KG1 (cell line): ENCODE measurements around the gene RAF1.
"Not testable (repeated sequence)": the region's sequence is repeated elsewhere in the genome, so short reads cannot be mapped to it uniquely, and the experiment has no call there.

Experiments
- DNase-seq: peaks from one replicate; lab custom pipeline; 2025; lab: John Stamatoyannopoulos, UW

Gene RAF1

DNA sequence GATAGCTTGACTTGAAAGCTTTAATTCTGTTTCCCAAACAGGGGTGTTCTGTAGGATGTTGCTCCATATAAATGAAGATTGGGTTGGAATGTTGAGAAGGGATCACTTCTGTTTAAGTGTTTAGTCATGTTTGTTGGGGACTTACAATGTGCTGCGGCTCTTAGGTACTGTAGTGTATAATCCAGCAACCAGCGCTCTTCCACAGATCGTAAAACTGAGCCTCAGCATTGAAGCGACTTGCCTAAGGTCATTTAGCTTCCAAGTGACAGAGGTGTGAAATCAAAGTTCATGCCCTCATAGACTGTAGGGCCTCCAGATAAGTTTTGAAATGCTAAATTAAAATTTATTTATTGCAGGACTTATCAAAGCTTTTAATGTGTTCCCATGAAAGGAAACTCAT lies 105.2 kb downstream of the RAF1 start:
- DNase-seq, result no peak

DNA sequence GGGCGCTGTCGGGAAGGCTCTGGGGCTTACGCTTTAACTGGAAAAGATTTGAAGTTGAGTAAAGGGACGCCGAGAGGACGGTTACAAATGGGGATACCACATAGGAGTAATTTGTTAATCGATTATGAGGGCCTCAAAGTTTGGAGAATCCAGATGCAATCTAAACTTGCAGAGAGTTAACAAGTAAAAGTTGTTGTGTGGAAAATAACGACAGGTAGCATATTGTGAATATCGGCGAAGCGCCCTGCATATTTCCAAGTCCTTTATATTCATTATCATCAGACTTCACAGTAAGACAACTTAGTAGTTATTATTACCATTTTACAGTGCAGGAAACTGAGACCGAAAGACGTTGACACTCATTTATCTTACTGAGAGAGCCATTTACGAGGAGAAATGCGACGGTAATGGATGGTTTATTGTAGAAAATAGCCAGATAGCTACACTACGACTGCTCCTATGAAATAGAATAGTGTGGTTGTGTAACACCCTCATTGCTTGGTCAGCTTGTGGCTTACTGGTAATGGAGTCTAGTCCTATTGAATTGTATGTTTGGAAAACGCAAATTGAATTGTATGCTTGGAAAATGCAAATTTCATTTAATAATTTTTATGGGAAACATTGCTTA lies 106.3 kb downstream of the RAF1 start:
- DNase-seq, result no peak

DNA sequence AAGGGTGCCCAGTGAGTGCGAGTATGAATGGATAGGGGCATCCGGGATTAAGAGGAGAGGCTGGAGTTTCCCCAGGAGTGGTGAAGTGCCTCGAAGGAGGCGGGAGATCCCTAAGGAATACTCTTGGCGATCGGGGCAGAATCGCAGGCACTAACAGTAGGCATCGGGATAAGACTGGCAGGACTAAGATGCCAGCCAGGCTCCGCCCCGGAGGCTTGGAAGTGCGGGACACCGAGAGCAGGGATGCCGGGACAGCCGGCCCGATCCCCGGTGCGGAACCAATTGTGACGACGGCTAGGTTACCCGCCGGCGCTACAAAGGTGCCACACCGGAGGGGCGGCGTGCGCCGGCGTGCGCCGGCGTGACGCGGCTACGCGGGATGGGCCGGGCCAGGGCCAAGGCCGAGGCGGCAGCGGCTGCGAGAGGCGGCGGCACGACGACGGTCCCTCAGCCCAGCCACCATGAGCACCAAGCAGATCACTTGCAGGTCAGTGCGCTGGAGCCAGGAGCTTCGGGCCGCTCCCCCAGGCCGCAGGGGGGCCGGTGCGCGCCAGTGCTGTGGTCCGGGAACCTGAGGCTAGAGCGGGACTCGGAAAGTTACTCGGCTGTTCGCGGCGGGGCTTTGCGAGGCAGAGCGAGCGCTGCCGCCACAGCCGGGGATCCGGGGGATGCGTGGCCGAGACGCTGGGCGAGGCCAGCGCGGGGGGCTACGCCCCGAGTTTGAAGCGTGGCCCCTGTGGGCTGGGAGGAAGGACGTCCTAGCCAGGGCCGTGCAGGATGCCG lies 107.0 kb downstream of the RAF1 start, which contains the start of gene MKRN2:
TSS of gene MKRN2 (plus strand) at position 398 of the 783 bp plus-strand sequence. CDS start at position 462, 64 bp downstream.
- peak; percentile 90 for DNase-seq

DNA sequence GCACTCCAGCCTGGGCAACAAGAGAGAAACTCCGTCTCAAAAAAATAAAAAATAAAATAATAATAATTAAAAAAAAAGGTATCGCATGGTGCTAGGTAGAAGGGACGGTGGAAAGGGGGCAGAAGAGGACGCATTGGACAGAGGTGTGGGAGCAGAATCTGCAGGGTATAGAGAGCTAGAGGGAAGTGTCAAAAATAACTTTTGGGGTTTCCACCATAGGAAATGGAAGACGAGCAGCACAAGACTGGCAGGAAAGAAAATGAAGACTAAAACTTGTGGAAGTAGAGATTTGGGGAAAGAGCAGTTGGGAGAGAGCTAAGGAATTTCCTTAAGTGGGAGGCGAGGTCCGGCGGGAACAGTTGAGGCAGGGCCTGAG lies 107.6 kb downstream of the RAF1 start:
- no peak for DNase-seq

DNA sequence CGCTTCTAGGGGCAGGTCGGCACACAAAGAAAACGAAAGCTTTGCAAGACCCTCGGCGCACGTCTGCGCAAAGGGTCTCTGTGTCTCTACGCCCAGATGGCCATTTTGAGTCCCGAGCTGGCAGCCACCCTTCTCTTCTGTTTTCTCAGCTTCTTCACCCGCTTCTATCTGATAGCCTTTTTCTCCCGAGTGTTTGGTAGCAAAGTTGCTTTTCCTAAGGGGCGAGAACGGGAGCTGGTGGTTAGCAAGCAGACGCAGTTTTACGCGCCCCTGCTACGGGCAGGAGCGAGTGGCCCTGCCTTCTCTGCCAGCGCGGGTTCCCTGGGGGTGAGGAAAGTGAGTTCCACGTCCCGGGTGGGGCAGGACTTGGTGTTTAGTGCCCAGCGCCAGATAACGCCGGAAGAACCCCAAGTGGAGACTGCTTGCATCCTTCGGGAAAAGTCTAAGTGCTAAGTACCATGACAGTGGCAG lies 110.0 kb downstream of the RAF1 start:
- DNase-seq, result peak; percentile 38

DNA sequence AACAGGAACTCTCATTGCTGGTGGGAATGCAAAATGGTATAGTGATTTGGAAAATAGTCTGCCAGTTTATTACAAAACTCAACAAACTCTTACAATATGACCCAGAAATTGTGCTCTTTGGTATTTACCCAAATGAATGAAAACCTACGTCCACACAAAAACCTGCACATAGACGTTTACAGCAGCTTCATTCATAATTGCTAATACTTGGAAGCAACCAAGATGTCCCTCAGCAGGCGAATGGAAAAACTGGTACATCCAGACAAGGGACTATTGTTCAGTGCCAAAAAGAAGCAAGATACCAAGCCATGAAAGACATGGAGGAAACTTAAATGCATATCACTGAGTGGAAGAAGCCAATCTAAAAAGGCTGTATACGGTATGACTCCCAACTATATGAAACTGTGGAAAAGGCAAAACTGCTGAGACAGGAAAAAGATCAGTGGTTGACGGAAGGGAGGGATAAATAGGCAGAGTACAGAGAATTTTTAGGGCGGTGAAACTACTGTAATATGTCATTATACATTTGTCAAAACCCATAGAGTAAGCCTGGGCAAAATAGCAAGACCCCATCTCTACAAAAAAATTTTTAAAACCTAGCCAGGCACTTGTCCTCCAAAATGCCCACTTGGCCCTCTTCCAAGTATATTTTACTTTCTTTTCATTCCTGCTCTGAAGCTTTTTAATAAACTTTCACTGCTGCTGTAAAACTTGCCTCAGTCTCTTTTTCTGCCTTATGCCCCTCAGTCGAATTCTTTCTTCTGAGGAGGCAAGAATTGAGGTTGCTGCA lies 113.8 kb downstream of the RAF1 start:
- no peak for DNase-seq

DNA sequence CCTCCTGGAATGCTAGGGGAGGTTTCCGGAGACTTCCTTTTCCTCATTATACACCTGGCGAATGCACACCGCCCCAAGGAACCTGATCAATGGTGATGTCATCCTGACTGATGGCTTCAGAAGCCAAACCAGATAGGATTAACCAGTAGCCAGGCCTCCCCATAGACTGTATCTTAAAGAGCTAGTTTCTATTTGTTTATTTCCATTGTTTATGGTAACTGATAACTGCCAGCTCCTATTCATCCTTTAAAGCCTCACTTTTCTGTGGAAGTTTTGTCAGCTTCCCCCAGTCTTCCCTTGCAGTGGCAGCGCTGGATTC lies 118.5 kb downstream of the RAF1 start, which contains the start of gene MKRN2OS:
TSS of gene MKRN2OS (minus strand) at position 27 of the 319 bp plus-strand sequence. CDS start 35 bp downstream, outside the sequence.
- DNase-seq, result no peak

DNA sequence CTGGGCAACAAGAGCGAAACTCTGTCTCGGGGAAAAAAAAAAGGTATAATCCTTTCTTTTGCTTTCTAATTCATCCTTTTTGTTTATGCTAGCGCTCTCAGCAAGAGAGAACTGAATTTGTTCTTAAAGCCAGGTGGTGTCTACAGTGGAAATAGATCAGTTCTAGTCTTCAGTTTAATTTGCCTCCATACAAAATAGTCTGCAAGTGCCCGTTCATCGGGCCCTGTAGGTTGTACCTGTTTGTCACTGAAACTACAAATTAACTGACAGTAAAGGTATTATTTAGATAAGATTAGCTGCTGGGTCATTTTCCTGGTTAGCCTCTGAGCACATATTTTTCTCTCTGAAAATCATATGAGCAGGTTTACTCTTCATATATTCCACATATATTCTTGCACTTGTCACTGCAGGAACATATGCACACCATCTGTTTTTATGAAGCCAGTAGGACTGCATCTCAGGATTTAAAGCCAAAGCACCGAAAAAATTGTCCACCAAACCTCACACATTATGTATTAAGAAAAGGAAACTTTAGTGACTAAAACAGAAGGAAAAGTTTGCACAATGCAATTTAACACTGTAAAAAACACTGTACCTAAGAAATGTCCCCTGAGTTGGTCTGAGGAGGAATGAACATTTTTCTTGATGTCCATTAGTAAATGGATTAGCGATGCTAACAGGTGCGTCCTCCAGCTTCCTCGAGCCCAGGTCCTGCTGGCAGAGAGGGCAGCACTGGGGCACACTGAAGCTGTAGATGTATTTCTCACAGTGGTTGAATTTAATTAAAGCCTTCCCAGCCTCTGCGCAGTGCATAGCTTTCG lies 119.1 kb downstream of the RAF1 start:
- no peak for DNase-seq

DNA sequence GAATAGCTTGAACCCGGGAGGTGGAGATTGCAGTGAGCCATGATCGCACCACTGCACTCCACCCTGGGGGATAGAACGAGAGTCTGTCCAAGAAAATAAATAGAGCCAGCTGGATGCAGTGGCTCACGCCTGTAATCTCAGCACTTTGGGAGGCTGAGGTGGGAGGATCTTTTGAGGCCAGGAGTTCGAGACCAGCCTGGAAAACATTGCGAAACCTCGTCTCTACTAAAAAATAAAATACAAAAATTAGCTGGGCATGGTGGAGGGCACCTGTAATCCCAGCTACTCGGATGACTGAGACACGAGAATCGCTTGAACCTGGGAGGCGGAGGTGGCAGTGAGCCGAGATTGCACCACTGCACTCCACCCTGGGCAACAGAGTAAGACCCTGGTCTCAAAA lies 120.4 kb downstream of the RAF1 start:
- DNase-seq, result not testable (repeated sequence)

DNA sequence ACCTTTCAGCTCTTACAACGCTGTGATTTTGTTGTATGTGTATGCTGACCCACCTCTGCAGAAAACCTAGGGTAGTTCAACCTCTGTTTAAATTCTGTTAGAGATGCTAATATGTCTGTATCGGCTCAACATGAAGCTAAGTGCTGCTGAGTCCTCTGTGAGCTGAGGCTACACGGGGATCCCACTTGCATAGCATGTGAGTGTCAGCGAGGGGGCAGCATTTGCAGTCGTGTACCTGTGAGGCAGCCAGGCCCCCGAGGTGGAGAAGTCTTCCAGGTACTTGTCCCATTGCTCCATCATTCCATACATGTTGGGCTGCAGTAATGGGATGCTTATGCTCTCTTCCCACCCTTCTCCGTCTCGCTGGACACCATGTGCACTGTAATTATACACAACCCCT lies 122.3 kb downstream of the RAF1 start:
- no peak for DNase-seq

DNA sequence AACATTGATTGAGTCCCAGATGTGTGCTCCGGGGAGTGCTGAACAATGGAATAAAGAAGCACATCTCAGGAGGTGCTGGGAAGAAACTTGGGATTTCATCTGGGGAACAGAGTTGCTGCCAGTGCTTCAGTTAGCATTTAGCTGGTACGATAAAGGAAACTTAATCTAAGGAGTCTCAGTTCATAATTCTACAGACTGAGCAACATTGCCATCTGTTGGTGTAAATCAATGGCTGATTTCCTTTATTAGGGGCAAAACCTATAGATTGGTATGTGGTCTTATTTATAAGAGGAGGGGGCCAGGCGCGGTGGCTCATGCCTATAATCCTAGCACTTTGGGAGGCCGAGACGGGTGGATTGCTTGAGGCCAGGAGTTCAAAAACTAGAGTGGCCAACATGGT lies 127.5 kb downstream of the RAF1 start:
- no peak for DNase-seq
